SK-N-MC (cell line): ENCODE measurements around the gene UBL3.

Experiments used
- EZH2 ChIP-seq: fragments of 200-600 bp; sonication (generic); IDR thresholded peaks from one replicate; pipeline ENCODE4 v1.6.1; 2017; ENCODE audit warnings: antibody characterized with exemption
- FOXP2 ChIP-seq: optimal IDR thresholded peaks from 2 replicates; pipeline ENCODE3; 2011; ENCODE audit warnings: mild to moderate bottlenecking, moderate library complexity; ENCODE audit not compliant: insufficient read depth; ENCODE audit errors: extremely low read length, control extremely low read depth
- POLR2AphosphoS5 ChIP-seq: IDR thresholded peaks from 2 replicates; pipeline ENCODE4 v1.6.1; 2012; ENCODE audit warnings: mild to moderate bottlenecking, low read depth, low read length, borderline replicate concordance

GRCh38 chr13:29857085-29857484 lies 6.7 kb upstream of the UBL3 start:
- TF ChIP-seq POLR2AphosphoS5 (no peak), EZH2 (no peak), FOXP2 (no peak)
